Retinal pigment epithelial cell (primary cell): ENCODE data around the gene PROP1.

Experiments used
- DNase-seq: peaks from one replicate; pipeline ENCODE4 v3.0.0-alpha.2; 2010; ENCODE audit warnings: low read depth
- H3K4me3 ChIP-seq: 2 replicates; pipeline ENCODE4 v1.5.1; 2011; ENCODE audit warnings: mild to moderate bottlenecking, low read length, control low read depth, moderate library complexity
- TF ChIP-seq, protein P1 (sequence below): conservative IDR thresholded peaks from 2 replicates; pipeline ENCODE4 v1.5.1; 2011; ENCODE audit warnings: low read depth, low read length, control low read depth, inconsistent platforms

The PROP1 gene

DNA sequence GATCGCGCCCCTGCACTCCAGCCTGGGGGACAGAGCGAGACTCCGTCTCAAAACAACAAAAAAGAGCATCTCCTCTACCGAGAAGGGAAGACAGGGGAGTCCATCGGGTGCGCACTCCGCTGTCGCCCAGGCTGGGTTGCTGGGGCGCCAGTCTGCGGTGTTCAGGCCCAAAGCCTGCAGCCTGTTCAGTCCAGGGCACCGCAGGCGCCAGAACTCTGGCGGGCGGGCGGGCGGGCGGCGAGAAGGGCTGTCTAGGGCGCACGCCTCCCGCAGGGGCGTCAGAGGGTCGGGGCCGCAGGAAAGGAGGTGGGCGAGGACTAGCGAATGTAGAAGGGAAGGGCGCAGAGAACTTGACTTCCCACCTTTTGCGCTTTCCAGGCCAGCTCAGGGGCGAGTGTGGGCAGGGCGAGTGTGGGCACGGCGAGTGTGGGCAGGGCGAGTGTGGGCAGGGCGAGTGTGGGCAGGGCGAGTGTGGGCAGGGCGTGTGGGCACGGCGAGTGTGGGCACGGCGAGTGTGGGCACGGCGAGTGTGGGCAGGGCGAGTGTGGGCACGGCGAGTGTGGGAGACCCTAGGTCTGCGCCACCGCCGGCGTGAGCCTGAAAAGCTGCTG, 10.5 kb downstream of the PROP1 start:
- no peak overlapping the region for H3K4me3 ChIP-seq
- TF ChIP-seq, protein P1, sequence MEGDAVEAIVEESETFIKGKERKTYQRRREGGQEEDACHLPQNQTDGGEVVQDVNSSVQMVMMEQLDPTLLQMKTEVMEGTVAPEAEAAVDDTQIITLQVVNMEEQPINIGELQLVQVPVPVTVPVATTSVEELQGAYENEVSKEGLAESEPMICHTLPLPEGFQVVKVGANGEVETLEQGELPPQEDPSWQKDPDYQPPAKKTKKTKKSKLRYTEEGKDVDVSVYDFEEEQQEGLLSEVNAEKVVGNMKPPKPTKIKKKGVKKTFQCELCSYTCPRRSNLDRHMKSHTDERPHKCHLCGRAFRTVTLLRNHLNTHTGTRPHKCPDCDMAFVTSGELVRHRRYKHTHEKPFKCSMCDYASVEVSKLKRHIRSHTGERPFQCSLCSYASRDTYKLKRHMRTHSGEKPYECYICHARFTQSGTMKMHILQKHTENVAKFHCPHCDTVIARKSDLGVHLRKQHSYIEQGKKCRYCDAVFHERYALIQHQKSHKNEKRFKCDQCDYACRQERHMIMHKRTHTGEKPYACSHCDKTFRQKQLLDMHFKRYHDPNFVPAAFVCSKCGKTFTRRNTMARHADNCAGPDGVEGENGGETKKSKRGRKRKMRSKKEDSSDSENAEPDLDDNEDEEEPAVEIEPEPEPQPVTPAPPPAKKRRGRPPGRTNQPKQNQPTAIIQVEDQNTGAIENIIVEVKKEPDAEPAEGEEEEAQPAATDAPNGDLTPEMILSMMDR: no peak
- DNase-seq: no peak

DNA sequence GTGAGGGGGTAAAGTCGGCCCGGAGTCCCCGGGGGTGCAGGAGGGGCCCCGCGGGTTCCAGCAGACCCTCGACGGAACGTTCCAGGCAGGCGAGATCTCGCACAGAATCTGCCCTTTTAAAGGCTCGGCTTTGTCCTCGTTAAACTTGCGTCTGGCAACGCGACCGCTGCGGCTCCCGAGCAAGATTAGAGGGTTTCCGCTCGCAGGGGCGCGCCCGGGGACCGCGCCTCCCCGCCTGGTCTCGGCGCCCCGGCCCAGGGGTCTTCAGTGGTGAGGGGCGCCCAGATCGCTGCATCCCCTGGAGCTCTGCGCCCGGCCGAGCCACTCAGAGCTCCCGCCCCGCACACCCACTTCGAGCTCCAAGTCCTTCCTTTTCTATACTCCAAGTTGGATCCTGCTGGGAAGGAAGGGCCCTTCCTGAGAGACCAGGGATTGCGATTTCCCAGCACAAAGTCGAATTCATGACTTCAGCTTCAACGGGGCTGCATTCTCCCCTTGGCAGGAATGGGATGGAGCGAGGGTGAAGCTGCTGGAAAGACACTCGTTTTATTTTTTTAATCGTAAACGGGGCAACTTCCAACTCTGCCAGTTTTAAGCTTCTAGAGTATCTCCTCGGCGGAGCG, 11.3 kb downstream of the PROP1 start:
- no peak for DNase-seq
- TF ChIP-seq, protein P1: no peak
- no peak overlapping the region for H3K4me3 ChIP-seq

- no peak overlapping the region for H3K4me3 ChIP-seq
- TF ChIP-seq, protein P1: no peak
- DNase-seq: no peak
Measured at GRCh38 chr5:177983763-177984583, 12.1 kb downstream of the PROP1 start.

- H3K4me3 ChIP-seq: no peak overlapping the region
- DNase-seq: no peak
- TF ChIP-seq, protein P1: no peak
Measured at GRCh38 chr5:177982956-177983355, 13.1 kb downstream of the PROP1 start.

DNA sequence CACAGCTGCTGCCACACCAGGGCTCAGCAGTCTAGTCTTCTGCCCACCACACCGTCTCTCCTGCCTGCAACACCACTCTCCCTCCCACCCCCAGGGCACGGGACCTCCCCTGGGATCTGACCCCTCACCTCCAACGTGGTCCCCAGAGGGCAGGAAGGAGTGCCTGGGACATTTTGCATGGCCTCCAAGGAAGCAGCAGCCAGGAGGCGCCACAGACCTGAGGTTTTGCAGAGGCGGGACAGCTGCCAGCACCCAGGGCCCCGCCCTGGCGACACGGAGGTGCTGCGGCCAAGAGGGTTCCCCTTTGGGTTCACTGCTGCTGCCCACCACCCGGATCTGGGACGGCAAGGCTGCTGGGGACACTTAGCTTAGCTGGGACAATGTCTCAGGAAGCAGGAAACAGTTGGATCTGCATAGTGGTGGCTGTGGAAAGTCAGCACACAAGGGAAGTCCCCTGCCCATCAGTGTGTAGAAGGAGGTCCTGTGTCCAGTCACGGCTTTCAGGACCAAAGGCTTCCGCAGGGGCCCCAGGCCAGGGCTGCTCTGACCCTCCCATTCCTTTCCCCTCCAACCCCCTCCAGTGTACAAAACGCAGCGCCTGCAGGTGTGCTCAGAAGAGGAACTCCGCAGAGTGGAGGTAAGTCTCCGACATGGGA, 13.8 kb downstream of the PROP1 start:
- TF ChIP-seq, protein P1: peak; percentile 19
- DNase-seq: no peak
- no peak overlapping the region for H3K4me3 ChIP-seq

DNA sequence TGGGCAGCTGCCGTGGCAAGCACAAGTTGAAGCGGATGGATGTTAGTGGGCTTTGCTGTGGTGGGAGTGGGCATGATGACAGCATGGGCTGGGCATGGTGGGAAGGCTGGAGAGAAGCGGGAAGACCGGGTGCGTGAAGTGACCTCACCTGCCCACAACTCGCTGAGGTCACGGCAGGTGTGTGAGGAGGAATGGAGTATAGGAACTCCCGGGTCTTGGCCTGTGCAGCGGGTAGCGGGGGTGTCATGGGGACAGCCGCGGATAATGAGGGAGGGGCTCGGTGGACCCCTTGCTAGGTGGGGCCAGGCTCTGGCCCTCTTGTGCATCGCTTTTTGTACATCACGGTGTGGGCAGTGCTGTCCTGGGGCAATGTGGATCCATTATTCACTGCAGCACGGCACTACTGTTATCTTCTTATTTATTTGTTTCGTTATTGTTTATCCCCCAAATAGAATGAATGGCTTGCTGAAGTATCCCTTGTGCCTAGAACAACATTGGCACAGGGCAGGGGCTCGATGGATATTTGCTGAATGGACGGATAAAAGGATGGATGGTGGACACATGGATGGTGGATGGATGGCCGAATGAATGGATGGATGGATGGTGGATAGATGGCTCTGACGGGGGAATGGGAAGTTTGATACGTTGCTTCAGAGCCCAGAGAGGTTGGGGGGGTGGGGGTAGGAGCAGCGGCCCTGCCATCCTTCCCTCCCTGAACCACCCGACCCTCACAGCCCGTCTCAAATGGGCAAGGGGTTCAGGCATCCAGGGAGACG, 14.6 kb downstream of the PROP1 start:
- no peak overlapping the region for H3K4me3 ChIP-seq
- DNase-seq: no peak
- TF ChIP-seq, protein P1: no peak
